Measurements from ENCODE around the gene ZNF740.
"Not testable (repeated sequence)": the region's sequence is repeated elsewhere in the genome, so short reads cannot be mapped to it uniquely, and the experiment has no call there.

The ZNF740 gene

GRCh38 chr12:53191096-53191884, 10.8 kb downstream of the ZNF740 start:
- DNase-seq: no peak
- in situ Hi-C loops (cut with HindIII; ENCODE audit: low pct_ligation_motif_present, low pct_unique_long_range_greater_than_20kb, low sequenced_read_pairs): no loop called here

GRCh38 chr12:53191885-53192530, 11.5 kb downstream of the ZNF740 start:
- DNase-seq: no peak
- in situ Hi-C loops (cut with HindIII; ENCODE audit: low pct_ligation_motif_present, low pct_unique_long_range_greater_than_20kb, low sequenced_read_pairs): no loop called here

- DNase-seq: no peak
- in situ Hi-C loops (cut with HindIII; ENCODE audit: low pct_ligation_motif_present, low pct_unique_long_range_greater_than_20kb, low sequenced_read_pairs): no loop called here
Observed at GRCh38 chr12:53192531-53193021, 12.1 kb downstream of the ZNF740 start.

- in situ Hi-C loops (cut with HindIII; ENCODE audit: low pct_ligation_motif_present, low pct_unique_long_range_greater_than_20kb, low sequenced_read_pairs): no loop called here
- DNase-seq: no peak
Observed at GRCh38 chr12:53193040-53193439, 12.5 kb downstream of the ZNF740 start.

GRCh38 chr12:53193985-53194716, 13.6 kb downstream of the ZNF740 start:
- no peak for DNase-seq
- in situ Hi-C loops (cut with HindIII; ENCODE audit: low pct_ligation_motif_present, low pct_unique_long_range_greater_than_20kb, low sequenced_read_pairs): no loop called here

- DNase-seq: no peak
- in situ Hi-C loops (cut with HindIII; ENCODE audit: low pct_ligation_motif_present, low pct_unique_long_range_greater_than_20kb, low sequenced_read_pairs): no loop called here
Observed at GRCh38 chr12:53194973-53195372, 14.5 kb downstream of the ZNF740 start.

GRCh38 chr12:53195516-53196420, 15.2 kb downstream of the ZNF740 start:
- peak; percentile 32 for DNase-seq
- in situ Hi-C loops (cut with HindIII; ENCODE audit: low pct_ligation_motif_present, low pct_unique_long_range_greater_than_20kb, low sequenced_read_pairs): no loop called here

GRCh38 chr12:53196486-53196885, 16.0 kb downstream of the ZNF740 start:
- in situ Hi-C loops (cut with HindIII; ENCODE audit: low pct_ligation_motif_present, low pct_unique_long_range_greater_than_20kb, low sequenced_read_pairs): no loop called here
- DNase-seq: no peak

GRCh38 chr12:53197011-53197640, 16.6 kb downstream of the ZNF740 start:
- DNase-seq: no peak
- in situ Hi-C loops (cut with HindIII; ENCODE audit: low pct_ligation_motif_present, low pct_unique_long_range_greater_than_20kb, low sequenced_read_pairs): no loop called here

GRCh38 chr12:53198486-53199110, 18.1 kb downstream of the ZNF740 start:
- in situ Hi-C loops (cut with HindIII; ENCODE audit: low pct_ligation_motif_present, low pct_unique_long_range_greater_than_20kb, low sequenced_read_pairs): no loop called here
- DNase-seq: no peak

GRCh38 chr12:53199700-53200099, 19.2 kb downstream of the ZNF740 start:
- in situ Hi-C loops (cut with HindIII; ENCODE audit: low pct_ligation_motif_present, low pct_unique_long_range_greater_than_20kb, low sequenced_read_pairs): no loop called here
- no peak for DNase-seq

GRCh38 chr12:53200107-53200457, 19.6 kb downstream of the ZNF740 start:
- no peak for DNase-seq
- in situ Hi-C loops (cut with HindIII; ENCODE audit: low pct_ligation_motif_present, low pct_unique_long_range_greater_than_20kb, low sequenced_read_pairs): no loop called here

GRCh38 chr12:53200458-53201176, 20.1 kb downstream of the ZNF740 start:
- in situ Hi-C loops (cut with HindIII; ENCODE audit: low pct_ligation_motif_present, low pct_unique_long_range_greater_than_20kb, low sequenced_read_pairs): no loop called here
- no peak for DNase-seq

- in situ Hi-C loops (cut with HindIII; ENCODE audit: low pct_ligation_motif_present, low pct_unique_long_range_greater_than_20kb, low sequenced_read_pairs): no loop called here
Observed at GRCh38 chr12:53201177-53201541, 20.6 kb downstream of the ZNF740 start.

GRCh38 chr12:53201639-53202038, 21.1 kb downstream of the ZNF740 start:
- no peak for DNase-seq
- in situ Hi-C loops (cut with HindIII; ENCODE audit: low pct_ligation_motif_present, low pct_unique_long_range_greater_than_20kb, low sequenced_read_pairs): no loop called here

More at GRCh38 chr12:53201177-53201541, 20.6 kb downstream of the ZNF740 start:
- peak; percentile 43 for DNase-seq

GRCh38 chr12:53202316-53202715, 21.8 kb downstream of the ZNF740 start:
- DNase-seq; in situ Hi-C loops (cut with HindIII; ENCODE audit: low pct_ligation_motif_present, low pct_unique_long_range_greater_than_20kb, low sequenced_read_pairs): not testable (repeated sequence)

GRCh38 chr12:53204351-53204750, 23.8 kb downstream of the ZNF740 start:
- no peak for DNase-seq
- in situ Hi-C loops (cut with HindIII; ENCODE audit: low pct_ligation_motif_present, low pct_unique_long_range_greater_than_20kb, low sequenced_read_pairs): no loop called here
